ENCODE results near the gene NUP54.

NUP54 gene

DNA sequence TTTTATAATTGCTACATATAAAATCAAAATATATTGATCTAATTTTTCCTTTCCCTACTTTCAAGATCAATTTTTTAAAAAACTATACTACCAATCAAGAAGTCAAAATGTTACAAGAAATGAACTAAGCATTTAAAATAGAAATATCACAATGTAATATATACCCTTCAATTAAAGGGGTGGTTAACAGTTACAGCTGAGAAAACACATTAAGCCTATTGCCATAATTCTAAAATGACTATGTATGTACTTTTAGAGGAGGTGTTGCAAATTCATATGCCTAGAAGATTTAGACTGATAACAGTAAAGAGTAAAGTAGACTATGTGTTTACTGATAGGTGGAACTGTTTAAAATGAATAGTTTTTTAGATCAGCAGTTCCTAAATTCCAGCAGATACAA, 3.7 kb downstream of the NUP54 start:
- no peak for DNase-seq

DNA sequence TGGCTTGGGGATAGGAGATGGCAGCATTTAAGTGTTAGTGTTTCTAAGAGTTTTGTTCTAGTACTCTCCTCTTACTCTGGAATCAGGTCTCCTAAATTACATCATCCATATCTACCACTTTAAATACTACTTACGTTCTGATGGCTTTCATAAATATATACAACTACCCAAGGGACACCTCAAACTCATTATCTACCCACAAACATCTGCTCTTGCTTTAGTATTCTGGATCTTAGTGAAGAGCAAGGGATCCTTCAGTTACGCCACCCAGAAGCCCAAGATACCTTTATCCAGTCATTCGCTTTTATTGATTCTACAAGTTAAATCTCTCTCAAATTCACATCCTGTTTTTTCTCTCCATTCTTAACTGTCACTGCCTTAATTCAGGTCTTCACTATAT, 7.0 kb downstream of the NUP54 start:
- DNase-seq, result no peak

DNA sequence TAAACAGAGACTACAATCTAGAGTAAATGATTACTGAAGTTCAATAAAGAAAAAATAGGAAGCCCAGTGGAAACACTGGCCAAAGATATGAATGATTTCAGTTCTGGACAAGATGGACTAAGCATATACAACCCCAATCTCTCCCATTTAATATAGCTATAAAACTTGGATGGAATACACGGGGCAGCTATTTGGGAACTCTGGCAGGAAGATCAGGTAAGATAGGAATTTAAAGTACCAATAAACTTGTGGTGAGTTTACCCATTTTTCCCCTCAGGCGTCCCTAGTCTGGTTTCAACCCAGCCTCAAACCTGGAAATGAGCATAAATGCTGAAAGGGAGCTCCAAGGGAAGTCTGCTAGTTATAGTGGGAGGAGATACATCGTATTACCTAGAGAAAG, 20.4 kb downstream of the NUP54 start:
- no peak for DNase-seq

DNA sequence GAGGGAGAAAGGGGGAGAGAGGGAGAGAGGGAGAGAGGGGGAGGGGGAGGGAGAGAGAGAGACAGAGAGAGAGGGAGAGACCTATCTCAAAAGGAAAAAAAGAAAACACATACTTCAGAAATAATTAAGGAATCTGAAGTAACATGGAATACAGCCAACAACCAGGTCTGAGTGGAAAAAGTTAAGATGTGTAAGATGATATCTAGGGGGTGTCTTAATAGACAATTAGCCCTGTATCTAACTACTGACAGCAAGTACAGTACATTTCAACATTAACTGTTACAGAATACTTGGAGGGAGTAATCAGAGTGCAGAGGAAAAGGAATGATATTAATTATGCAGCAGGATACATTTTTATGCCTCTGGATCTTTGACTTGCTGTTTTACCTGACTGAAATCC, 22.4 kb downstream of the NUP54 start:
- DNase-seq, result no peak

DNA sequence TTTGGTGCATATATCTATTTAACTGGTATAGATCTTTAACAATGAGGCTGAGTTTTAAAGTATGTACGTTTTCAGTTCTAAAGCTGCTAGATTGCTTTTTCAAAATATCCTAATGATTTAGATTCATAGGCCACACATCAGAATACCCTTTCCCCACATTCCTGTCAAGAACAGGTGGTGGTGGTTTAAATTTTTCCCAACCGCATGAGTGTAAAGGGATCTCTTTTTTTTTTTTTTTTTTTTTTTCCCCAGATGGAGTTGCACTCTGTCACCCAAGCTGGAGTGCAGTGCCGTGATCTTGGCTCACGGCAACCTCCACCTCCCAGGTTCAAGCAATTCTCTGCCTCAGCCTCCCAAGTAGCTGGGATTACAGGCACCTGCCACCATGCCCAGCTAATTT, 28.0 kb downstream of the NUP54 start:
- DNase-seq, result no peak

DNA sequence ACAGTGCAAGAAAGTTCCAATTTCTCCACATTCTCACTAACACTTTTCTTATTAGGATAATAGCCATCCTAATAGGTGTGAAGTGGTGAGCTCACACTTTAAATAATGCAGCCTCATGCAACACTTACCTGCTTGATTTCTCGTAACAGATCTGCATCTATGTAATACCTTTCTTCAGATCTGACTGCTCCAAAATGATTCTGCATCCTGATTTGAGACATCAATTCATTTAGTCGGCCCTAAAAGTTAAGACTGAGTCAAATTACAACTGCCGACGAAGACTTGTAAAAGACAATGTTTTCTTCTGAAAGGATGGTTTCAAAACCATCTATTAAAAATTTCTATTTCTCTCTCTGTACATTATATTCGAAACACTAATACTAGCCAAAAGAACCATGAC, 30.7 kb downstream of the NUP54 start:
- no peak for DNase-seq

DNA sequence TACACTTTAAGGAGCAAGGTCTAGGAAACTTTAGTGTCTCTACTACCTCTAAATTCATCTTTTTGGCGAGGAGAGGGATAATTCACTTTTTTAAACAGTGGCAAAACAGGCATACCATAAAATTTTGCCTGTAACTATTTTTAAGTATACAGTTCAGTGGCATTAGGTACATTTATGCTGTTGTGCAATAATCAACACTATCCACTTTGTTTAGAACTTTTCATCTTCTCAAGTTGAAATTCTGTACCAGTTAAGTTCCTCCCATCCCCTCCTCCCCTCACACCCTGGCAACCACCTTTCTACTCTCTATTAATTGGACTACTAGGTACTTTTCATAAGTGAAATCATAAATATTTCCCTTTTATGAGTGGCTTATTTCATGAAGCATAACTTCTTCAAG, 31.4 kb downstream of the NUP54 start:
- DNase-seq, result no peak

DNA sequence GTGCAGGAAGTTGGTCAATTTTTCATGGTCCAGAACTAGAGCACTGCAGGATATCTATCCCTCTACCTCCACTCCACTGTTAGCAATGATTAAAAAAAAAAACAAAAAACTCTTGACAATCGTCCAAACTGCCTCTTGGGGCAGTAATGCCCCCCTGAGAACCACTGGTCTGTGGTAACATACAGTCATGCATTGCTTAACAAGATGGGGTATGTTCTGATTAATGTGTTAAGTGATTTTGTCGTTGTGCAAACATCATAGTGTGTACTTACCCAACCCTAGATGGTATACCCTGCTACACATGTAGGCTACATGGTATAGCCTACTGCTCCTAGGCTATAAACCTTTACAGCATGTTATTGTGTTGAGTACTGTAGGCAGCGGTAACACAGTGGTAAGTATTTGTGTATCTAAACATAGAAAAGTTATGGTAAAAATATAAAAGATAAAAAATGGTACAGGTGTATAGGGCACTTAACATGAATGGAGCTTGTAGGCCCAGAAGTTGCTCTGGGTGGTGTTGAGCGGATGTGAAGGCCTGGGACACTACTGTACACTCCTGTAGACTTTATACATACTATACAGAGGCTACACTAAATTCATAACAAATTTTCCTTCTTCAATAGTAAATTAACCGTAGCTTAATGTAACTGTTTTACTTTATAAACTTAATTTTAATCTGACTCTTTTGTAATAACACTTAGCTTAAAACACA, 39.6 kb downstream of the NUP54 start:
- no peak for DNase-seq

DNA sequence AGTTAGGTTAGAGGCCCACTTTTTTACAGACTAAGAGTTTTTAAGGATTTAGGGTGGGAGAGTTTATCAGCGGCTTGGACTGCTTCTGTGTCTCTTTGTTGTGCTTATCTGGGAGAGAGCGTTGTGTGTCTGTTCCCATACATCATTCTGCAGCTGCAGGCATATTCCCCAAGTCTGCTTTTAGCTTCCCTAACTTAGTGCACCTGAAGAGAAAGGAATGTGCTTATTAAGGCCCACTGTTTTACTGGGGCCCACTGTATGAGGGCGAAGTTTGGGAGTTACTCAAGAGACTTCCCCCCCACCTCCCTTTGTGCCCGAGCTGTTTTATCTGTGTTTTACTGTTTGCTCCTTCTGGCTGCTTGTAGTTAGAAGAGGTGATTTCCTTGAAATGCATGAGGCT, 41.8 kb downstream of the NUP54 start:
- no peak for DNase-seq

DNA sequence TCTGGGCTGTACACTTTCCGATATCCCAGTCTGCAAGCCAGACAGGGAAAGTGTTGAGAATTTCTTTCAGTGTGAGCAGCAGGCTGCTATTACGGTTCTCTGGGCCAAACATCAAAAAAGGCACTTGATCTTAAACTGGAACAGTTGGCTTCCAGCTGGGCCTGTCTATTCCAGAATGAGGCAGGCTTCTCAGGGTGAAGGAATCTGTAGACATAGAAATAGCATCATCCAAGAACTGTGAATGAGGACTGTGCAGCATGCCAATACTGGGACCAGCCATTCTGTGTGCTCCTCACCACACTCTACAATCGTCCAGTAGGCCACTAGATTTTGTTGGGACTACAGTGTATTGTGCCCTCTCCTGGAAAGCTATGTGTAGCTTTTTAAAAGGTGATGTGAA, 42.5 kb downstream of the NUP54 start:
- DNase-seq, result no peak

DNA sequence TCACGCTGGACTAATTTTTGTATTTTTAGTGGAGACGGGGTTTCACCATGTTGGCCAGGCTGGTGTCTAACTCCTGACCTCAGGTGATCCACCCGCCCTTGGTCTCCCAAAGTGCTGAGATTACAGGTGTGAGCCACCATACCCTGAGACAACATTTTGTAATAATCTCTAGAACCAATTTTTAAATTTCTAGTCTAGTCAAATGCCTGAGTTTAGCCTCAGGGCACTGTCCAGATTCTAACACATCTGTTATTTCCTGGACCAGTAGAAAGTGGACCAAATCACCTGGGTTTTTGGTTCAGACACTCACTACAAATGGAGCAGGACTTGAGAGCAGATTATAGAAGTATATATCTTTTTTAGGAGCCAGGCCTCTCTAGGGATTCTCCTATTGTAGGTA, 52.1 kb downstream of the NUP54 start:
- no peak for DNase-seq

DNA sequence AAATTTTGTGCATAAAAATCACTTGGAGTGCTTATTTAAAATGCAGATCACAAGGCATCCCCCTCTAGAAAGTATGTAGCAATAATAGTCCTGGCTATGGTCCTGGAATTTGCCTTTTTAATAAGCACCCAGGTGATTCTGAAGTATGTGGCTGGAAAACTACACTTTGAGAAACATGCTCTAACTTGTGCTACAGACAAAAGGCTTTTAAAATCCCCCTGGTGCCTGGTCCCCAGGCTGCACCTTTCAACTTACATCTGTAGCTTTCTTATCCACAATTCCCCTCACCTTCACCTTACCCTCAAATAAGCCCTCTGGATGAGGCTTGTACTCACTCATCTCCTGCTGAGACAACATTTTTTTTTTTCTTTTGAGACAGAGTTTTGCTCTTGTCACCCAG, 52.6 kb downstream of the NUP54 start:
- DNase-seq, result no peak

DNA sequence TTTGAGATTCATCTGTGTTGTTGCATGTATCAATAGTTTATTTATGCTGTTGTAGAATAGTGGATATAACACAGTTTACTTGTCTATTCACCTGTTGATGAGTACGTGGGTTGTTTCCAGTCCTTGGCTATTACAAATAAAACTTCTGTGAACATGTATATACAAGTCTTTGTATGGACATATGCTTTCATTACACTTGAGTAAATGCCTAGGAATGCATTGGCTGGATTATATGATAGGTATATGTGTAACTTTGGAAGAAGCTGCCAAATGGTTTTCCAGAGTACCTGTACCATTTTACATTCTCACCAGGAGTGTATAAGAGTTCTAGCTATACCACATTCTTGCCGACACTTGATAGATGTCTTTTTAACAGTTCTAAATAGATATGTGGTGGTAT, 57.1 kb downstream of the NUP54 start:
- DNase-seq, result no peak

DNA sequence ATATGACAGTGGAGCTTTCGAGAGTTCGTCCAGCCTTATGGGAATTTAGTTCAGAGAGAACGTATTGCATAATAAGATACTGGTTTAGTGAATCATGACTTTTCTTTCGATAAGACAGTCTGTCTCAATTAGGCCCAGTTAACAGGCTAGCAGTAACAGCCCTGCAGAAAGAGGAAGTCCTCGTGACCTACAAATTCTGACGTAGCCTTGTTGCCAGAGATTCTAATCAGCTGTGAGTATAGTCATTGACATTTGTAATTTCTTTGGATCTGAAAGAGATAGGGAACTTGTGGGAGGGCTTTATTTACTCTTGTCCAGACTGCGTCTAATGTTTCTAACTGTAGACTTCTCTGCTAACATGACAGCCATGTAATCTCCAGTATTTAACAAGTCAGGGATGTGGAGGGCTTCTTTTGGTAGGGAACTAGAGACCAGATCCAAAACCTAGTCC, 57.9 kb downstream of the NUP54 start:
- DNase-seq, result no peak

DNA sequence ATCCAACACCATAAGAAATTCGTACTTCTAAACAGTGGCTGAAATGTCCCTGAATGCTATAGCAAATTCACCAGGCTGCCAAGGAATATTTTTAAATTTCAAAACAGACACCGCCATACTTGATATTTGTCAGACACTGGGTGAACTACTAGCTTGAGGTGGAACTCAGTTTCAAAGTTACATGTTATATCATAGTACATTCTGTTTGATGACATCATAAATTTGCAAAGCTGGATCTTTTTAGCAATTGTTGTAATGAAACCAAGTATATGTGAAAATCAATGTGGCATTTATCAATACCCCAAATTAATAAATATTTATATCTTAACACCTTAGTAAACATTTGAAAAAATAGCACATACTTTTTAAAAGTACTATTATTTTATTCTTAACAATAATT, 59.5 kb downstream of the NUP54 start:
- no peak for DNase-seq

DNA sequence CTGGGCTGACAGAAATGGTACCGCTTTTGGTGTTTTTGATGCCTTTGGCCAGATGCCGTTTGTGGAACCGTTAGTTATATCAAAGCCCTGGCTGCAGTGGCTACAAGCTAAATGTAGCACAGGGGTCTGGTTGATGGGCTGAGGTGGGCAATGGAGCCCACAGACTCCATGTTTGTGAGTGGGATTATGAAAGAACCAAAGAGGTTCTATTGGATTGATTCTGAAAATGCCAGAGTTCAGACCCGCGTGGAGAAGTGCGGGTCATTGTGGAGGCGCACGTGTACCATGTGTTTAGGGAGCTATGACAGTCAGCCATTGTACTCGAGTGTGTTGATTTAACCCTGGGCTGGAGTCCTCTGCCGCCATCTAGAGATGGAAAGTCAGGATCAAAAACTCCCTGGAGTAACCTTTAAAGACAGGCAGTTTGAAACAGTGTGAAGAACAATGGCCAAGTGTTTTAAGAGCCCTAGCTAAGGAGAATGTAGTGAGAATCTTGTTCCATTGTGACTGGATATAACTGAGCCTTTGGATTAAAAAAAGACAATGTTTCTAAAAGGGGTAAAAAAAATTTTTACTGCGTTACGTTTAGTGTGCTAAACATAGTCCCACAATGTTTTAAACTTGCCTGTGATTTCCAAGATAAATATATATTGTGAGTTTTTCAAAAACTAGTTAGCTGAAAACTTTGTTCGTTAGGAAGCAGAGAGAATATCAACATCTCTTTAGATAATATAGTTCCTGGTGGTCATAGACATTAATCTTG, 61.0 kb downstream of the NUP54 start:
- DNase-seq, result peak; percentile 46

DNA sequence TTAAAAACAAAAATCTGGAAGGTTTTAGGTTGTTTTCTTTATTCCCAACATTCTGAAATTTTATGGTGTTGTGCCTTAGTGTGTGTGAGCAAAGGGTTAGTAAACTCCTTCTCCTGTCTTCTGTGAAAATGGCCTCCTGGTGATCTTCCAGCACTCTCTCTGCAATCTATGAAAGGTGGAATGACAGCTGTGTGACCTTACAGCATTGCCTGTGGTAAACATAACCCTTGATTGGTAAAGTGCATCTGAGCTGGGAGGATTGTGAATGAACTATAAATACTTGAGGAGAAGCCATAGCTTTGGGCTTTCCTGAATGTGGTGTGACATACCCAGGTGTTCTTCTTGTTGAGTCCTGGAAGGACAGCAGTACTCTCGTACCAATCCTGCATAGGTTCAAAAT, 63.7 kb downstream of the NUP54 start:
- DNase-seq, result no peak

DNA sequence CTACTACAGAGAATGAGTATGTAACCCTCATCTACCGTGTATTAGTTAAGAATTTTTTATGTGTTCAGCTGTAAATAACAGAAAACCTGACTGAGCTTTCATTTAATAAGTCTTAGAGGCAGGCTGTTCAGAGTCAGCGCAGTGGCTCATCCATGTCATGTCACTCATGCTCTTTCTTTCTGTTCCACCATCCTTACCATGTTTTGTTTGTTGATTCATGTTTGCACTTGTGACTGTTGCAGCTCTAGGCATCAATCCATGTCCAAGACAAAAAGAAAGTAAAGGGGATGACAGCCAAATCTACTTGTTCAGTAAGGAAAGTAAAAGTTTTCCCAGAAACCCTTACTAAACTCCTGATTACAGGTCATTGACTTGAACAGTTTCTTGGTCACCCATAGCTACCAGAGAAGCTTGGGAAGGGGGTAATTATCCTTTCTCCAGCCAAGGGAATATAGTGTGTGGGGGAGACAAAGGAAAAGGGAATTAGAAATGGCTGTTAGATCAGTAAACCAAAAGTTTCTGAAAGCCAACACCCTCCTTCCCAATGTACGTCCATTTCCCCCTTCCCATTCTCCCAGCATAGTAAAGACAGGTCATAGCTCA, 64.7 kb downstream of the NUP54 start:
- DNase-seq, result no peak

DNA sequence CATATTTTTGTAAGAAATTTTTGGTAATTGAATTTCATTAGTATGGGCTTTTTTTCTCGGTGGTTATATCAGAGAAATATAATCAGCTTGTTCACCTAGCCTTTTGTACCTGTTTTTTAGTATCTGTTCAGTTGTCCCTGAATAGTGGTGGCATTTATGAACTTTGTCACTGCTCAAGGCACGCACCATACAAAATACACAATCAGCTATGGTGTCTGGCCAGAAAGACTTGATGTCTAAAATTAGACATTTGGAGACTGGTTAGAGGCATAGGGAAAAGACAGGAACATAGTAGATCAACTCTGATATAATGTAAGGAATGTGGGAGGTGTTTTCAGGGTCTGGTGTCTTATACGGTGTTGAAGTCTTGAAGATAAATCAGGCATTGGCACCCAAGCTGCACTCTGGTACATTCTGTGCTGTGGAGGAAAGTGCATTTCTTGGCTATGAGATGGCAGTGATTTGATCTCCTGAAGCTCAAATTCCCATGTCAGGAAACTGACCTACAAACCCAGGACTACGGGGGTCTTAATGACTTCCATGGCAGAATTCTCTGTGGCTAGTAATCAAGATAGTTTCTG, 70.1 kb downstream of the NUP54 start:
- DNase-seq, result no peak

DNA sequence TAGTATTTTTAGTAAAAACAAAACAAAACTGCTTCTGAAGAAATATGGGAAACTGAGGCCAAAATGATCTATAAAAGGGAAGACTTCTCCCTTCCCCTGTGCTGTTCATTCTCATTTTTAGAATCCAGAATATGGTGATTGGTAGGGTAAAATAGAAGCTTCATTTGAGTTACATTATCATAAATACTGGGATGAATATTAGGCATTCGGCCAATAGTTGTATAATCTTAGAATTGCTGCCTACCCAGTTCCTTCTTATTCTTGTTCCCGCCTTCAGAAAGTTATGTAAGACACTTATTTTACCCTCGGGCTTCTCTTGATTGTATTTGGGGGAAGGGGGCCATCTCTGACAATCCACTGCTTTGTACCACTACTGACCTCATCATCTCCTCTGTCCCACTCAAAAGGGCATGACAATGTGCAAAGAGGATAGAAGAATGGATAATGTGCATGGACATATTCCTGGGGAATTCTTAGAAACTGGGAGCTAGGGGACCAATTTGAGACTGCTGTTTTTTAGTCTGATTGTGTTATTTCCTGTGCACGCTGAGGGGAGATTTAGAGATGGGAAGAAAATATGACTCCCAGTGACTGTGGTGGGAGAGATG, 73.1 kb downstream of the NUP54 start:
- no peak for DNase-seq

DNA sequence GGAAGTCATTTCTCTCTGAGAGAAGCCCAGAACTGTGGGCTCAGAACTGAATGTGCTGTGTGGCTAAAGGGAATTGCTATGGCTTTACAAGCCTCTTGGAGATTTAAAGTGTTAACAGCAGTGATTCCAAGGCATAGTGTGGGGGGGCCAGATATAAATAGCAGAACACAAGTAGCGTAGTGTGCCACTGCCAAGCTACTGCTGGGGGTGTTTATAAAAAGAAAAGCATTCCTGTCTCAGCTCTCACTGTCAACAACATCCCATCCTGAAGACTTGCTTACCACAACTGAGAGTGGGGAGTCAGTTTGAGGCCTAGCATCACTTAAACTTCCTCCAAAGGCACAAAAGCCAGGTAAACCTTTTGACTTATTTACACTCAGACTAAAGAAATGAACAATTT, 73.7 kb downstream of the NUP54 start, which contains the start of gene ART3:
TSS of gene ART3 (plus strand) at position 242 of the 400 bp plus-strand sequence. CDS start 1,181 bp downstream, outside the sequence.
- DNase-seq, result no peak

DNA sequence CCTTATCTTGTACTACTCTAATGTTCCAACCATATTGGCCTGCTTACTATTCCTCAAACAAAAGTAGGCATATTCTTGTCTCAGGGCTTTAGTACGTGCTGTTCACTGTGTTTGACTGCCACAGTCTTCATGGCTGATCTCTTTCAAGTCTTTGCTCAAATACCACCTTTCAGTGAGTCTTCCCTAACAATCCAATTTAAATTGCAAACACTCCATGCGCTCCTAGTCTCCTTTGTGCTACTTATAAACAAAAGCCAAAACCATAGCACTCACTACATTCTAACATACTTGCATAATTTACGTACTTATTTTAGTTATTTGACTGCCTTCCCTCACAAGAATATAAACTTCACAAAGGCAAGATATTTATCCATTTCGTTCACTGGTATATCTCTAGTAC, 75.4 kb downstream of the NUP54 start:
- no peak for DNase-seq

DNA sequence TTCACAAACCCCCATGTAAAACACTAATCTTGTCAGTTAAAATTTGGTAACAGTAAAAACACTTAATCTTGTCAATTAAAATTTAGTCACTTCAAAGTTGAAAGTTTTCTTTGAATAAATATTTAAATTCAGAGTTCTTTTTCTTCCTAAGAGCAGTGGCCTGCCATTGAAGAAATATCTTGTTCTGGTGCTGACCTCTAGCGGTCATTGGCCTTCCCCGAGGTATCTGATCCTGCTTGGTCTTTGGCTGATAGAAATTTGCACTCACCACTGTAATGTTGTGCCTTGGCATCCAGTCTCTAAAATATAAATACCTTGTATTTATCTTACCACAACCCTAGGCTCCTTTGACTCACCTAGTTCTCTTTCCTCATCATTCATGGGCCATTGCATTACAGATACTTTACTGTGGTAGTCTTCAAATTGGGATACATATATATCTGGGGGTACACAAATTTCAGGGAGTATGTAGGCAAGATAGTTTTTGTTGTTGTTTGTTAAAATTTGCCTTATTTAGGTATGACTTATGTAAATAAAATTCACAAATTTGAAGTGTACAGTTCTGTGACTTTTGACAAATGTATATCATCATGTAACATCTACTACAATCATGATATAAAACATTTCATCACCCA, 80.4 kb downstream of the NUP54 start:
- no peak for DNase-seq

Data from NCI-H748 treated with DMSO at 0.1 percent for 48 hours (cell line).